HG02623 (cell line): Measurements from ENCODE around the gene VDR.
"Not testable (repeated sequence)": the region's sequence is repeated elsewhere in the genome, so short reads cannot be mapped to it uniquely, and the experiment has no call there.

ENCODE experiments used
- ATAC-seq: cut with Tn5 transposase; IDR thresholded peaks from one replicate; pipeline ENCODE4 v1.9.1; 2021; ENCODE audit warnings: moderate library complexity; ENCODE audit not compliant: unreplicated experiment

VDR gene

GRCh38 chr12:47851303-47851952, 53.4 kb downstream of the VDR start:
- no peak for ATAC-seq

DNA sequence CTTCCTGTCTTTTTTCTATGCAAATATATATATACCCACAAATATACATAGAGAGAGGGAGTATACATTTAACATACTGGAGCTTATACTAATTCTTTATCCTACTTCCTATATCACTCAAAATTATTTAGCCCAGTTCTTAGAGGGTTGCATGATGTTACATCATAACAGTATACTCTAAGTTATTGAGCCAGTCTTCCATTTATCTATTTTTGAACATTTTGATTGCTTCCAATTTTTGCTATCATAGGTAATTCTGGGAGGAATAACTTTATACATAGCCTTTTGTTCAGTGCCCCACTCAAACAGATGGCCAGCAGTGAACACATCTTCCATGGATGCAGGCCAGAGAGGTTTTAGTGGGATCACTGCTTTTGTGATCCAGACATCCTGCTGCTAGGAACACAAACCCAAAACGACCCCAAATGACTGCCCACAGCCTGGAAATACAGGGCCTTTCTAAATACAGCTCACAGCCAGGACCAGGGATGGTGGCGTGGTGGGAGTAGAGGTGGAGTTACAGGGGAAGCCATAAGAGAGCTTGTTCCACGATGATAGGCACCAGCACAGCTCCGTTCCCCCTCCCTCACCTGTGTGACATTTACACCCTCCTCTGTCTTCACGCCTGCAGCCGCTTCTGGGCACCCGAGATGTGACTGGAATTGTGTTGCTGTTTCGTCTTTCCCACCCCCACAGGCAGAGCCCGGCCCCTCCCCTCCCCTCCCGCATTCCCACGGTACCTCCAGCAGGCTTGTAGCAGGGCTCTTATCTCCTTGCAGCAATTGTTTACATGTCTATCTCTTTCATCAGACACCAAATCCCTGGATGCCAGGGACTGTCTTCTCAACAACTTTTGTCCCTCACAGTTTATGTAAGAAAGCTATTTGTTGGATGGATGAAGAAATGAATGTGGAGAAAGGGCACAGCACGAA, 54.4 kb downstream of the VDR start:
- no peak for ATAC-seq

DNA sequence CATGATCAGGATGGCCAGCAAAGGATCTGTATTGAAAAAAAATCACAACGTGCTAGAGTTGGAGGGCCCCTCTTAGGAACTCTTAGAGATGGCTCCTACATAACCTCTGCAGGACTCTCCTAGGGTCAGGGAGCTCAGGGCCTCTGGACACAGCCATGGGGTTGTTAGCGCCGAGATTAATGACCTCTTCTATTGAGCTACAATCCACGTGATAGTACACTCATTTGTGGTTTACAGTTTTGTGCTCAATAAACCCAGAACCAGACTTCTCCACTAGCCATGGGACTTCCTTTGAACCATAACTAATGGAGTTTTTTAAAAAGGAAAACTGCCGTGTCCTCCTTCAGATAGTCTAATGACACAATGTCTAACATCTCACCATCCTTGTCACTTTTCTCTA, 55.5 kb downstream of the VDR start:
- ATAC-seq, result no peak

GRCh38 chr12:47848853-47849252, 55.9 kb downstream of the VDR start:
- no peak for ATAC-seq

GRCh38 chr12:47846294-47846996, 58.3 kb downstream of the VDR start:
- ATAC-seq, result no peak

- ATAC-seq, result no peak
These were observed 59.7 kb downstream of the VDR start for GRCh38 chr12:47845081-47845480.

DNA sequence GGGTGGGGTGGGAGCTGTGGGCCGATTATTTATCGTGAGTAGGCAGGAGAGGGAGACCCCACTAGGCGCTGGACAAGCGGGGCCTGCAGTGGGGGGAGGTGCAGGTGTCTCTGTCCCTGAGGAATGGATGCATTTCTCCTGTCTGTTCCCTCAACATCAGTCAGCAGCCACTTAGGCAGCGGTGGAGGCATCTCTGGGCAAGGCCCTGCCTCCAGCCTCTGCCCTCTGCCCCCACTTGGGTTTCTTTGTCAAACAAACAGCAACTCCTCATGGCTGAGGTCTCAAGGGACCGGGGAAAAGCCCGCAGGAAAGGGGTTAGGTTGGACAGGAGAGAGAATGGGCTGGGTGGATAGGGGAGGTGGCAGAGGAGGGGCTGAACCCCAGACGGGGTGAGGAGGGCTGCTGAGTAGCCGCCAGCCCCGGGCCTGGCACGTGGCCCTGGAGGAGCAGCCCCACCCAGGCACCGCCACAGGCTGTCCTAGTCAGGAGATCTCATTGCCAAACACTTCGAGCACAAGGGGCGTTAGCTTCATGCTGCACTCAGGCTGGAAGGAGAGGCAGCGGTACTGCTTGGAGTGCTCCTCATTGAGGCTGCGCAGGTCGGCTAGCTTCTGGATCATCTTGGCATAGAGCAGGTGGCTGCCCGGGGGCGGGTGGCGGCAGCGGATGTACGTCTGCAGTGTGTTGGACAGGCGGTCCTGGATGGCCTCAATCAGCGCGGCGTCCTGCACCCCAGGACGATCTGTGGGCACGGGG, 60.4 kb downstream of the VDR start:
- ATAC-seq, result no peak

- no peak for ATAC-seq
These were observed 61.4 kb downstream of the VDR start for GRCh38 chr12:47843226-47843980.

GRCh38 chr12:47842543-47842942, 62.3 kb downstream of the VDR start:
- not testable (repeated sequence) for ATAC-seq

DNA sequence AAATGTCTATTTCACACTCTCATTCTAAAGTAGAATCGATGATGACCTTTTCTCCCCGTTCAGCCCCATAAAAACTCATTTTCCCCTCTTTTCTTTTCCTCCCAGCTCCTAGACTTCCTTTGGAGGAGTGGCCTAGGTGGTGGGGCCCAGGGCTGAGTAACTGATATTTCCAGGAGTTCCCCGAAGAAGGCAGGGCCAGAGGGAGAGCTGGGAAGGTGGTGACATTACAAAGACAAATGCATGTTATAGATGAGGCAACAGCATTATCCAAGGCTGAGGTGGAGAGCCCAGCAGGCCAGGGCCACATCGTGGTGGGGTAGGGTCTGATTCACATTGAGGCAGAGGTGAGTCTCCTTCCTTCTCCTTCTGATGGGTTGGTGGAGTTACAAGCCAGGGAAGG, 62.9 kb downstream of the VDR start:
- ATAC-seq, result no peak

- no peak for ATAC-seq
These were observed 63.3 kb downstream of the VDR start for GRCh38 chr12:47841501-47841900.

DNA sequence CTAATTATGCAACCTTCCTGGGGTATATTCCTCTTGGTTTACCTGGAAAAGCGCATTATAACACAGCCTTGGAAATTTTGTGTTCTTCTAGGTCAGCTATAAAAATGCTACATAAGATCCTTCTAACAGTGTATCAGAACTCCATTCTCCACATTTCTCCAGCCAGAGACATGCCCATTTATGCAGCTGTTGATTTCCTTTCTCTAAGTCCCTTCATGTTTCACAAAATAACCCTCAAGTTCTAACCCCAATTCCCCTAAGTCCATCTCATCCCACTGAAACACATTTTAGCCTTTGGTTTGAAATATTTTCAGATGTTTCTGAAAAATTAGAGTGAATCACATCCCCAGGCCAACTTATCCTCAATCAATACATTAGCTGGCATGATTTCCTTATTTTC, 64.2 kb downstream of the VDR start:
- no peak for ATAC-seq

DNA sequence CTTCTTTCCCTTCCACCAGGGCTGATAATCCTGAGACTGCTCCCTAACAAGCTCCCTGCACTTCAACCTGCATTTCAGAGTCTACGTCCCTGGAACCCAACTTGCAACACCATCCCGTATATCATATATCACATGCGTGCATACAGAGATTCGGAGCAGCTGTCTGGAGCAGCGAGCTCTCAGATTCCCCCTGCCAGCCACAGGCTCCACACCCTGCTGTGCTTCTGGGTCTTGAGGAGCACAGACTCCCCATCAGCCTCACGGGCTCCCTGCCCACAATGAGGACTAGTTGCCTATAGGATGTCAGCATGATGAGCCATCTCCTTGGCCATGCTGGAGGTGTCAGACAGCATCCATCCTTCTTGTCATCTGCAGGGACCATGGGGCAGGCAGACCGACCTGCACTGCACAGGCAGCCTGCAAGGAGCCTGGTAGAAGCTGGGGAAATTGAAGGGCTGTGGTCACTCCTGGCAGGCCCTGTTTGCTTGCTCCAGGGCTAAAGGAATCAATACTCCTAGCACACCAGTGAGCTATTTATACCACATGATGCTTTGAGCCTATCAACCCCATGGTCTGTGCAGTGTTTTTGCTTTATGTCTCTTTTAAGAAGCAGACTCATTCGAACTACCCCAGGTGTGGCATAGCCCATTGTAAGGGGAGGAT, 65.4 kb downstream of the VDR start:
- no peak for ATAC-seq

DNA sequence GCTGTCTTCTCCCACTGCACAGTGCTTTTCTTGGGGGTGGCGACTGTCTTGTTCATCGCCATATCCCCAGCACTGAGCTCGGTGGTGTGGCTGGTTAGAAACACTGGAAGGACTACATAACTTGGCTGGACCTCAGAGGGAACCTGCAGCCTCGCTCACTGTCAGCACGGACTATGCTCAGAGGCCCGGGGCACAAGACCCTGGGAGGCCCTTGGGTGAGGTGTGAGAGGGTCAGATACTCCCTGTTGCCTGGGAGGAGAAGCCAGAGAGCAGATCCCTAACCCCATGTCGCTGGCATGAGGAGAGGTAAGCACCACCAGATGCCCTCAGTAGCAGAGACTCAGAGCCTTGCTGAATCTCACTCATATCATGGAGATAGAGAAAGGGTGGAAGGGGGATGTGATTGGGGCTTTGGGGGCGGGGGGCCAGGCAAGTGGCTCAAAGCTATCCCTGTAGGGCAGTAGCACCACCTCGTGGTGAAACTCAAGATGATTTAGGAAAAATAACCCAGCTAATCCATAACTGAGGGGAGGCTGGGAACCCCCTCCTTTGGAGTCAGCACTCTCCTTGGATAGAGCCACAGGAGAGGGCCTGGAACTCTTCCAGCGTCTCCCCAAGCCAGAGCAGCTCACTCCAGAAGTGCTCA, 66.4 kb downstream of the VDR start:
- ATAC-seq, result no peak

GRCh38 chr12:47837190-47838171, 67.3 kb downstream of the VDR start:
- ATAC-seq, result no peak

DNA sequence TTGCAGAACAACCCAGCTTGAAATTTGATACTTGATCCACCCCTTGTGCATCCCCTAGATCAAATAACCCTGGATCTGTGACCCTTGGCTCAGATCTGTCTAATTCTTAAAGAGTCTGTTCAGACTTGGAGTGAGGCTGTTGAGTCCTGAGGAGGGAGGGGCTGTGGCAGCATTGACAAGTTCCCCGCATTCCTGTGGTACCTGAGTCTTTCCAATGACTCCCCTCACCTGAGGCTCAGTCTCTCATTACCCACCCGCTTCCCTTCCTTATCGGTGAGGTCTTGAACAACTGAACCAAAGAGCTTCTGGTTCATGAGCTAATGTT, 69.0 kb downstream of the VDR start:
- ATAC-seq, result no peak

DNA sequence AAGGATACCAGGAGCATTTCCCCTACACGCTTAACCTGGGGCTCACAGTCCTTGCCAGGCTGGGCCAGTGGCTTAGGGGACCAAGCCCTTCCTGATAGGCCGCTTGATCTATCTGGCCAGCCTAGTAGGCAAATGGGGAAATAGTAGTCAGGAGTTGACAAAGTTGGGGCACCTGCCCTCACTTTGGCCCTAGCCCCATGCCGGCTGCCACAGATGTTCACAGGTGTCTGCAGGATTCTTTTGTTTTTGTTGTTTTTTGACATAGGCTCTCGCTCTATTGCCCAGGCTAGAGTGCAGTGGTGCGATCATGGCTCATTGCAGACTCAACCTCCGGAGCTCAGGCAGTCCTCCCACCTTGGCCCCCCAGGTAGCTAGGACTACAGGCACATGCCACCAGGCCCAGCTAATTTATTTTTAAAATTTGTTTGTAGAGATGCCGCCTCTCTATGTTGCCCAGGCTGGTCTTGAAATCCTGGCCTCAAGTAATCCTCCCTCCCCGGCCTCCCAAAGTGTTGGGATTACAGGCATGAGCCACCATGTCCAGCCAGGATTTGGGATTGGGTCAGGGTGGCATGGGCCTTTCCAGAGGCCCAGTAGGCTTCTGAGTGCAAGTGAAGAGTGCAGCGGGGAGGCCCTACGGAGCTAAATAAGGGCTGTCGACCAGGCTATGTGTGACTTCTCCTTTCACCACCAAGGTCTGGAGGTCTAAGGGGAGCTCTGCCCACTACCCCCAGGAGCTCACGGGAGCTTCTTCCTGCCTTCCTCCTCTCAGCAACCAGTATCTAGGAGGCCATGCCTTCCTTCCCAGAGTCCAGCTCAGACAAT, 69.6 kb downstream of the VDR start:
- no peak for ATAC-seq
